ENCODE data around the gene POLR2J. TPM values are rescaled to one million over a fixed set of nuclear protein-coding genes. Genes with fewer than 3 reads are reported as not detected.
"Not testable (repeated sequence)": the region's sequence is repeated elsewhere in the genome, so short reads cannot be mapped to it uniquely, and the experiment has no call there.

Gene POLR2J
- total and polyA plus RNA-seq, 5 donors, result 51.0 to 176 (median 62.3) TPM

- H3K4me1 ChIP-seq (ENCODE audit: control insufficient read depth, insufficient read depth, low read length), result peaks cover 4% of the 10 kb centered on the region
- WGBS, result 11% methylated on average over 24 of the region's 24 CpGs
- H3K27me3 ChIP-seq (ENCODE audit: control insufficient read depth, insufficient read depth), result no peaks in the 10 kb centered on the region
- peak overlapping the region; percentile 90 for H3K4me3 ChIP-seq (ENCODE audit: low read length)
- no peaks in the 10 kb centered on the region for H3K9me3 ChIP-seq (ENCODE audit: control insufficient read depth, low read length)
- intact Hi-C loops (cut with DNase I), result no loop called here
- DNase-seq (peak in 2 of 3 donors; percentile 54 to 57), ATAC-seq (no peak)
- peak overlapping the region; percentile 19 for H3K27ac ChIP-seq (ENCODE audit: low read length)
These were observed 14.7 kb downstream of the POLR2J start for GRCh38 chr7:102463841-102464576.

- no peak for ATAC-seq
These were observed 18.3 kb downstream of the POLR2J start for GRCh38 chr7:102460467-102460866.

GRCh38 chr7:102459221-102459844, 19.4 kb downstream of the POLR2J start:
- intact Hi-C loops (cut with DNase I), result no loop called here
- no peaks in the 10 kb centered on the region for H3K9me3 ChIP-seq (ENCODE audit: control insufficient read depth, low read length)
- no peak overlapping the region for H3K27ac ChIP-seq (ENCODE audit: low read length)
- H3K27me3 ChIP-seq (ENCODE audit: control insufficient read depth, insufficient read depth), result no peaks in the 10 kb centered on the region
- DNase-seq, result peak in 1 of 3 donors; percentile 42
- no peak for ATAC-seq
- 94% methylated on average over 24 of the region's 24 CpGs for WGBS
- H3K4me3 ChIP-seq (ENCODE audit: low read length), result no peak overlapping the region
- H3K4me1 ChIP-seq (ENCODE audit: control insufficient read depth, insufficient read depth, low read length), result peaks cover 4% of the 10 kb centered on the region

More at GRCh38 chr7:102460467-102460866, 18.3 kb downstream of the POLR2J start:
- 78% methylated on average over 8 of the region's 8 CpGs for WGBS
- Histone ChIP-seq H3K27me3 (ENCODE audit: control insufficient read depth, insufficient read depth) (no peaks in the 10 kb centered on the region), H3K27ac (ENCODE audit: low read length) (no peak overlapping the region), H3K4me3 (ENCODE audit: low read length) (no peak overlapping the region), H3K9me3 (ENCODE audit: control insufficient read depth, low read length) (no peaks in the 10 kb centered on the region), H3K4me1 (ENCODE audit: control insufficient read depth, insufficient read depth, low read length) (peaks cover 4% of the 10 kb centered on the region)
- intact Hi-C loops (cut with DNase I), result no loop called here
- peak in 1 of 3 donors; percentile 21 for DNase-seq

- WGBS, result 92% methylated on average over 40 of the region's 40 CpGs
- Histone ChIP-seq H3K4me3 (ENCODE audit: low read length) (no peak overlapping the region), H3K4me1 (ENCODE audit: control insufficient read depth, insufficient read depth, low read length) (no peaks in the 10 kb centered on the region), H3K9me3 (ENCODE audit: control insufficient read depth, low read length) (no peaks in the 10 kb centered on the region), H3K27me3 (ENCODE audit: control insufficient read depth, insufficient read depth) (no peaks in the 10 kb centered on the region), H3K27ac (ENCODE audit: low read length) (no peak overlapping the region)
- DNase-seq (peak in 1 of 3 donors; percentile 57), ATAC-seq (no peak)
- intact Hi-C loops (cut with DNase I), result no loop called here
These were observed 21.3 kb downstream of the POLR2J start for GRCh38 chr7:102457352-102457924.

GRCh38 chr7:102456327-102456726, 22.4 kb downstream of the POLR2J start:
- Histone ChIP-seq H3K27ac (ENCODE audit: low read length) (no peak overlapping the region), H3K4me1 (ENCODE audit: control insufficient read depth, insufficient read depth, low read length) (no peaks in the 10 kb centered on the region)

GRCh38 chr7:102455596-102455995, 23.1 kb downstream of the POLR2J start:
- intact Hi-C loops (cut with DNase I), result no loop called here
- 82% methylated on average over 11 of the region's 11 CpGs for WGBS

More at GRCh38 chr7:102456327-102456726, 22.4 kb downstream of the POLR2J start:
- intact Hi-C loops (cut with DNase I), result no loop called here
- no peak overlapping the region for H3K4me3 ChIP-seq (ENCODE audit: low read length)
- H3K27me3 ChIP-seq (ENCODE audit: control insufficient read depth, insufficient read depth), result no peaks in the 10 kb centered on the region
- peak in 1 of 3 donors; percentile 32 for DNase-seq
- no peaks in the 10 kb centered on the region for H3K9me3 ChIP-seq (ENCODE audit: control insufficient read depth, low read length)
- WGBS, result 89% methylated on average over 10 of the region's 10 CpGs
- ATAC-seq, result no peak

GRCh38 chr7:102454932-102455331, 23.8 kb downstream of the POLR2J start:
- H3K4me3 ChIP-seq (ENCODE audit: low read length); intact Hi-C loops (cut with DNase I); H3K4me1 ChIP-seq (ENCODE audit: control insufficient read depth, insufficient read depth, low read length); H3K9me3 ChIP-seq (ENCODE audit: control insufficient read depth, low read length); H3K27me3 ChIP-seq (ENCODE audit: control insufficient read depth, insufficient read depth); H3K27ac ChIP-seq (ENCODE audit: low read length); ATAC-seq: not testable (repeated sequence)
- WGBS, result 93% methylated on average over 10 of the region's 10 CpGs
- DNase-seq, result peak in 1 of 3 donors; percentile 7

More at GRCh38 chr7:102455596-102455995, 23.1 kb downstream of the POLR2J start:
- Histone ChIP-seq H3K27me3 (ENCODE audit: control insufficient read depth, insufficient read depth) (no peaks in the 10 kb centered on the region), H3K4me3 (ENCODE audit: low read length) (no peak overlapping the region), H3K27ac (ENCODE audit: low read length) (no peak overlapping the region), H3K4me1 (ENCODE audit: control insufficient read depth, insufficient read depth, low read length) (no peaks in the 10 kb centered on the region), H3K9me3 (ENCODE audit: control insufficient read depth, low read length) (no peaks in the 10 kb centered on the region)
- DNase-seq (peak in 1 of 3 donors; percentile 28), ATAC-seq (no peak)

GRCh38 chr7:102454468-102454867, 24.3 kb downstream of the POLR2J start:
- Histone ChIP-seq H3K27me3 (ENCODE audit: control insufficient read depth, insufficient read depth) (no peaks in the 10 kb centered on the region), H3K4me3 (ENCODE audit: low read length) (no peak overlapping the region), H3K9me3 (ENCODE audit: control insufficient read depth, low read length) (no peaks in the 10 kb centered on the region), H3K27ac (ENCODE audit: low read length) (no peak overlapping the region), H3K4me1 (ENCODE audit: control insufficient read depth, insufficient read depth, low read length) (no peaks in the 10 kb centered on the region)
- intact Hi-C loops (cut with DNase I), result no loop called here
- WGBS, result 62% methylated on average over 12 of the region's 12 CpGs
- ATAC-seq (no peak), DNase-seq (peak in 1 of 3 donors; percentile 44)

GRCh38 chr7:102453319-102453718, 25.4 kb downstream of the POLR2J start:
- peak in 1 of 3 donors; percentile 51 for DNase-seq

GRCh38 chr7:102452451-102452850, 26.3 kb downstream of the POLR2J start:
- ATAC-seq, result no peak
- no peaks in the 10 kb centered on the region for H3K27me3 ChIP-seq (ENCODE audit: control insufficient read depth, insufficient read depth)
- intact Hi-C loops (cut with DNase I), result no loop called here
- H3K4me1 ChIP-seq (ENCODE audit: control insufficient read depth, insufficient read depth, low read length), result no peaks in the 10 kb centered on the region
- H3K9me3 ChIP-seq (ENCODE audit: control insufficient read depth, low read length), result no peaks in the 10 kb centered on the region
- no peak overlapping the region for H3K27ac ChIP-seq (ENCODE audit: low read length)
- WGBS, result 88% methylated on average over 6 of the region's 6 CpGs
- H3K4me3 ChIP-seq (ENCODE audit: low read length), result no peak overlapping the region
- peak in 1 of 3 donors; percentile 8 for DNase-seq

More at GRCh38 chr7:102453319-102453718, 25.4 kb downstream of the POLR2J start:
- Histone ChIP-seq H3K27ac (ENCODE audit: low read length) (no peak overlapping the region), H3K27me3 (ENCODE audit: control insufficient read depth, insufficient read depth) (no peaks in the 10 kb centered on the region), H3K4me1 (ENCODE audit: control insufficient read depth, insufficient read depth, low read length) (no peaks in the 10 kb centered on the region), H3K9me3 (ENCODE audit: control insufficient read depth, low read length) (no peaks in the 10 kb centered on the region), H3K4me3 (ENCODE audit: low read length) (no peak overlapping the region)
- intact Hi-C loops (cut with DNase I), result no loop called here
- WGBS, result 64% methylated on average over 7 of the region's 7 CpGs
- no peak for ATAC-seq

Data from right cardiac atrium (tissue), 5 donors.